DMS114 treated with DMSO at 0.1 percent for 48 hours (cell line): ENCODE results near the gene YAE1.
"Not testable (repeated sequence)": the region's sequence is repeated elsewhere in the genome, so short reads cannot be mapped to it uniquely, and the experiment has no call there.

Experiments used
- DNase-seq: peaks from one replicate; lab custom pipeline; 2025; ENCODE audit not compliant: unreplicated experiment; lab: John Stamatoyannopoulos, UW

The YAE1 gene, protein sequence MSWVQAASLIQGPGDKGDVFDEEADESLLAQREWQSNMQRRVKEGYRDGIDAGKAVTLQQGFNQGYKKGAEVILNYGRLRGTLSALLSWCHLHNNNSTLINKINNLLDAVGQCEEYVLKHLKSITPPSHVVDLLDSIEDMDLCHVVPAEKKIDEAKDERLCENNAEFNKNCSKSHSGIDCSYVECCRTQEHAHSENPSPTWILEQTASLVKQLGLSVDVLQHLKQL

DNA sequence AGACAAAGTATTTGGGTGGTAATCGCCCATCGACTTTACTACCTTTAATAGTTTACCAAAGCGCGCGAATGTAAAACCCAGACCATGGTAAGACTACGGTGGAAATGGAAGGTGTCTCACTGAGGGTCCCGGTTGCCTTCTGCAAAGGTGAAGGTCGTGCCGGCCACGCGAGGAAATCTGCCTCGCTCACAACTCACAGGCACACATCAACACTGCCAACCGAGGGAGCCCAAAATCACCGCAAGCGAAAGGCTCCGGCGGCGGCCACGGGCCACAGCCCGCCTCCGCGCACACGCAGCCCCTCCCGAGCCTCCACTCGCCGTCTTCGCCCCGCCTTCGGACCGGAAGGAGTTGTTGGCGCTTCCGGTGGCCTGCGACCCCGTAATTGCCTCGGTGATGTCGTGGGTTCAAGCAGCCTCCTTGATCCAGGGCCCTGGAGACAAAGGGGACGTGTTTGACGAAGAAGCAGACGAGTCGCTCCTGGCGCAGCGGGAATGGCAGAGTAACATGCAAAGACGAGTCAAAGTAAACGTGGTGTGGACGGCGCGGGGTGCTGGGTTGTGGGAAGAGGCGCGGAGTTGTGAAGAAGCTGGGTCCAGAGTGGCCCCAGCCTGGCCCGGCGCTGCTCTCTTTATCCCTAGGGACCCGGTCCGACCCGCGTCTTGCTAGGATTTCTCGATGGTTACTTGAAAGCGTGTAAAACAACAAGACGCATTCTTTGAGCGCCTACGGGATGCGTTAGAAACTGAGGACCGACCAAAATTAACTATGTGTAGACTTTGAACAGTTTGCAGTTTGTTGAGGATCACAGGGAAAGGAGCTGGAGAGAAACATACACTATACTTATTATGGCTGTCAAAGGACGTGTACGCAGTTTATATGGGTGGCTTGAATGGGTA is at the start of gene YAE1:
YAE1 (plus strand) TSS at position 382 of the 899 bp plus-strand sequence; CDS start at position 397, 15 bp downstream.
- DNase-seq: peak; percentile 63

- no peak for DNase-seq
Measured at GRCh38 chr7:39516498-39516897, 49.7 kb upstream of the YAE1 start.

DNA sequence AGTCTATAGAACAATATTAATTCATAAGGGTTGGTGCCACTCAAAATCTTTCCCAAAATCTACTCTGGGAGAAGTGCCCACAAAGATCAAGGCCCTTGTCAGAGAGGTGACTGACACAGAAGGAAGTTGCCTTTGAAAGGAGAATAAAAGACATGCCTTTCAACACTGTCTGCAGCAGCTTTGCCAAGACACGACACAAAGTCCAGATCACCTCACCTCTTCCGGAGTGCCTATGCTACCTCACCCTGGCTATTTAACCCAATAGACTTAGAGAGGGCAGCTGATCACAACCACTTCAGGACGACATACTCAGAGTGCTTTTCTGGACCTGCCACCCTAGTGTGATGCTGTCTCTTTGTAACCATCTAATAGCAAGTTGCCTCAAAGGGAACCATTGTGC is 49.0 kb upstream of the YAE1 start:
- DNase-seq: no peak

DNA sequence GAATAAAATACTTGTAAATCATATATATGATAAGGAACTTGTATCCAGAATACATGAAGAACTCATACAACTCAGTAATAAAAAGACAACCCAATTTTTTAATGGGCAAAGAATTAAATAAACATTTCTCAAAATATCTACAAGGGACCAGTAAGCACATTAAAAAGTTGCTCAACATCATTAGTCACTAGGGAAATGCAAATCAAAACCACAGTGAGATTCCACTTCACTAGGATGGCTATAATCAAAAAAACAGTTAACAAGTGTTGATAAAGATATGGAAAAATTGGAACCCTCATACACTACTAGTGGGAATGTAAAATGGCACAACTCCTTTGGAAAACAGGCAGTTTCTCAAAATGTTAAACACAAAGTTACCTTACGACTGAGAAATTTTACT is 40.3 kb upstream of the YAE1 start:
- DNase-seq: no peak

GRCh38 chr7:39526666-39527065 is 39.5 kb upstream of the YAE1 start:
- no peak for DNase-seq

- no peak for DNase-seq
Measured at GRCh38 chr7:39527296-39527695, 38.9 kb upstream of the YAE1 start.

- no peak for DNase-seq
Measured at GRCh38 chr7:39527951-39528350, 38.3 kb upstream of the YAE1 start.

DNA sequence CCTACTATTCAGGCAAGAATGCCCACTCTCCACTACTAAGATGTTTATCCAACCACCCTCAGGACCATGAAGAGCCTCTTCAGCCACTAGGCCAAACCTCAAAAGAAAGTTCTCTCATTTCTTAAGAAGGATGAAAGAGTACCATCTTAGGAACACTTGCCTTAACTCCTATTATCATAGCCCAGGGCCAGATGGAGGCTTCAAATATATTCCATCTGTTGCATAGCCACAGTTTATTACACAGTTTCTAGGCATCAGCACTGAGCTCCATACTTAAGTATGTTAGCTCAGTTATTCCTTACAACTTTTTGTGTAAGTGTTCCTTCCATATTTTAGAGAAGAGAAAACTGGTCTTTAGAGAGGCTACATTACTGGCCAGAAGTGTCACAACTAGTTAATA is 37.4 kb upstream of the YAE1 start:
- DNase-seq: no peak

DNA sequence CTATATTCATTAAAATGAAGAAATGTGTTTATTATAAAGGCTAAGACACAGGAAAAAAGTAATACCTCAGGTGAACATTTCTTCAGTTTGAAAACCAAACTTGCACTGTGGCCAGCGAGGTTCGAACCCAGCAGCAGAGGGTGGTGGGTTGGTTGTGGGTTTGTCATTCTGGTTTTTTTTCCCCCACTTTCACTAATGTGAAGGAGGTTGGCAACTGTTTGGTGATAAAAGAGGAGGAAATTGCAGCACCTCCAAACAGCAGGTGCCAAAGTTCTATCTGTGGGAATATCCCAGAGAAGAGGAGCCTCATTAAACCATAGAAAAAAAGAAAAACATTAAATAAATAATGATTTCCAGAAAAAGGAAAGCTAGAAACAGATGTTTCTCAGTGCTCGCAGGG is 36.6 kb upstream of the YAE1 start:
- no peak for DNase-seq

- DNase-seq: no peak
Measured at GRCh38 chr7:39530971-39531370, 35.2 kb upstream of the YAE1 start.

GRCh38 chr7:39531818-39532217 is 34.4 kb upstream of the YAE1 start:
- DNase-seq: no peak

- DNase-seq: no peak
Measured at GRCh38 chr7:39532832-39533231, 33.4 kb upstream of the YAE1 start.

DNA sequence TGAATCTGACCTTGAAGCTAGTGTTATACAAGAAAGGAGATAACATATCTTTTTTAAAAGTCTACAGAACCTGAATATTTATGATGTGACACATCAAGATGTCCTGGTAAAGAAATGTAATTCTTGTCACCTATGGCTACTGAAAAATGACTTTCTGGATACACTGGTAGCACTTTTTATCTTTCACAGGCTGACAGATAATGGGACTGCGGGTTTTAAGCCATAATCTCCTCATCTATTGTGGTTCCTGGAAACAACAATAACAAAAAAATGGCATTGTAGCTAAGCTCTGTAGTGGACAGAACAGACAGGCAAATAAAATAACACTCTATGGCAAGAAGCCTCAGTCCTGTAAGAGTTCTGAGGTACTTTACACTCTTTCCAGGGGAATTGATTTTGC is 31.6 kb upstream of the YAE1 start:
- no peak for DNase-seq

DNA sequence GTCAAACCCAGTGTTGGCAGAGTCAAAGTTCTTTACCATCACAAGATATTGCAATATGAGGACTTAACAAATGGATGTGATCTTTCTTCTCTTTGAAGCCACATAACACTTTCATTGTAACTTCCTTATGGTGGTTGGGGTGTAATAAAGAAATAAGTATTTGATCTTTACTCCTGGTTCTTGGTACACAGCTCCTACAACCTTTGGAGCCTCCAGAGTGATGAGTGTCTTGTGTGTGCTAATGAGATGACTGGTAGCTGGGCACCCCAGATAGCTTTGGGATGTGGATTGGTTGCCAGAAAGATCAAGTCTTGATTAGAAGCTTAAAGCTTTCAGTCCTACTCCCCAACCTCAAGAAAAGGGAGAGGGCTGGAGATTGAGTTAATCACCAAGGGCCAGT is 31.1 kb upstream of the YAE1 start:
- DNase-seq: no peak

DNA sequence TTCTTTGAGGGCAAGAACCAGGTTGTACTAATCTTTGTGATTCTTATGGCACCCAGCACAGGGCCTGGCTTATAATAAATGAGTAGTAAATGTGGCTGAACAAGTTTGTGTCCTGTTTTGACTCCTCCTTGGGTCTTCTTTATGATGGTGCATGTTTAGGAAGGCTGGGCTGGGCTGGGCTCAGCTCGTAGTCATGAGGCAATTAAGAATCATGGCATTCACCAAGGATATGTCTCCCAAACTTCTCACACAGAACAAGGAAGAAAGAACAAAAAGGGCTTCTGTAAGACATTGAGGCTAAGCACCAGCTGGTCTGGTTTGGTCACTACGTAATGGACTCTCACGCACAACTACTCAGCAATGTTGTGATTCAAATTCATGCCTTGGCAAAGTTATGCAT is 30.5 kb upstream of the YAE1 start:
- DNase-seq: no peak

DNA sequence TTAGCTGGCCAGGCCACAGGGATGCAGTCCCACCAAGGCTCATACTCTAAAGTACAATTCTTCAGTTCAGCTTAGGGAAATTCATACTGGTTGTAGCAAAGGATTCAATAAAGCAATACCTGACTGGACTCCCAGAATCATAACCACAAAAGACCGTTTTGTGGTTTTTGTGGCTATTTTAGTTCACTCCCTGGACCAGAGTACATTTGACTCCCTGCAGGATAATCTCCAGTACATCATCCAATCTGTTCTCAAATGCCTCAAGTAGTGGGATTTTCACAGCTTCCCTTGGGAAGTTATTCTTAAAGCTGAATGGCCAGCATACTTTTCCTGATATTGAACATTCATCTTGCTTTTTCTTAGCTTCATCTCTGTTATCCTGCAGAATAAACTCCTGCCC is 29.3 kb upstream of the YAE1 start:
- no peak for DNase-seq

DNA sequence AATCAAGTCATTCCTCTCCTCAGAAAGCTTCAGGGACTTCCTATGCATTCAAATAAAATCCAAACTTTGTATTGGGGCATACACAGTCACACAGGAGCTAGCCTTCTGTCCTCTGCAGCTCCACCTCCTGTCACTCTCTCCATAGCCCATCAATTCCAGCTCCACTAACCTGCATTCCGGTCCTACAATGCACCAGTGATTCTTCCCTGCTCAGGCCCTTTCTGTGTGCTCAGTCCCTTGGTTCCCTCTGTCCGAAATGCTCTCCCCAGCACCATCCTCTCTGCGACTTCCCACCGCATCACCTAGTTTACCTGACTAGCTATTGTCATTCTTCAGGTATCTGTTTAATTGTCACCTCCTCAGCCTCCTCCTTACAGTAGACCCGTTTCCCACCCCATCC is 26.4 kb upstream of the YAE1 start:
- DNase-seq: no peak

DNA sequence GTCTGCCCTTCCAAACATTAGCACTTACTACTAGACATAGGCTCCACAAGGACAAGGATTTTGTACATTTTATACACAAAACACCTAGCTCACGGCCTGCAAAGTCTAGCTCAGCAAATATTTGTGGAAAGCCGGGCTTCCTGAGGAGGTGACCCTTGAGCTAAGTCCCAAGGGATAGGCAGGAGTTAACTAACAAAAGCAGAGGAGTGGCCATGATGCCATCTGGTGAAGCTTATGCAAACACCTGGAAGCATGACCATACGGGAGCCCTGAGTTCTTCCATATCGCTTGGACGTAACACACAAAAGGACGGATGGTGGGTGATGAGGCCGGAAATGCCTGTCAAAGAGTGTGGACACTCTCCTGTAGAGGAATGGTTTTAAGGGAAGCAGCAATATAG is 25.9 kb upstream of the YAE1 start:
- DNase-seq: no peak

- no peak for DNase-seq
Measured at GRCh38 chr7:39541511-39541910, 24.7 kb upstream of the YAE1 start.

DNA sequence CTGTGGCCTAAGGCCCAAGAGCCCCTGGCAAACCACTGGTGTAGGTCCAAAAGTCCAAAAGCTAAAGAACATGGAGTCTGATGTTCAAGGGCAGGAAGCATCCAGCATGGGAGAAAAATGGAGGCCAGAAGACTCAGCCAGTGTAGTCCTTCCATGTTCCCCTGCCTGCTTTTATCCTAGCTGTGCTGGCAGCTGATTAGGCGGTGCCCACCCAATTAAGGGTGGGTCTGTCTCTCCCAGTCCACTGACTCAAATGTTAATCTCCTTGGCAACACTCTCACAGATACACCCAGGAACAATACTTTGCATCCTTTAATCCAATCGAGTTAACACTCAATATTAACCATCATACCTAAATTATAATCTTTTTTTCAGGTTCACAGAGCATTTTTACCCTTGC is 21.4 kb upstream of the YAE1 start:
- DNase-seq: not testable (repeated sequence)

DNA sequence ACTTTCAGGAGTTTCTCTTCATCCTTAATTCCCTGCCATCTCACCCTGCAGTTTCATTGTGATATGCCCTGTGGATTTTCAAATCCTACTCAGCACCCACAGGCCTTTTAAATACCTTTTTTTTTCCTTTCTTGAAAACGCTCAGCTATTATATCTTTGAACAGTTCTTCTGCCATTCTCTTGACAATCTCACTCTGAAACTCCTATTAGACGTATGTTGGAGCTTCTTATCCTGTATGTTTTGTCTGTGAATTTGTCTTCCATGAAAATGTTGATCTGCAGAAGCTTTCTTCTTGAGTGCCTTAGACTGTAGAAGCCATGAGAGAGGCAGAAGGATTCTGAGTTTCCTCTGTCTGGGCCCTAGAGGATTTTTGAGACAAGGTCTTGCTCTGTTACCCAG is 18.9 kb upstream of the YAE1 start:
- no peak for DNase-seq

GRCh38 chr7:39550411-39550810 is 15.8 kb upstream of the YAE1 start:
- DNase-seq: no peak

GRCh38 chr7:39553436-39553835 is 12.8 kb upstream of the YAE1 start:
- no peak for DNase-seq
